Measurements from ENCODE around the gene USP32.

- no peak for TF ChIP-seq CTCF (IDR thresholded peaks at IDR 0.05)
- no peak for TF ChIP-seq POLR2A (IDR thresholded peaks at IDR 0.05)
Observed at GRCh38 chr17:60141111-60142018, 250.6 kb downstream of the USP32 start.
